BLaER1 treated with 17β-estradiol and CSF1 and Interleukin-3, amounts not matched to agents 10 nM and 100 nM (cell line): Measurements from ENCODE around the gene YIF1A.

ENCODE experiments used
- H3K27ac ChIP-seq, 11 experiments: shearing (Covaris generic); formaldehyde crosslinking; 2 replicates each; pipeline ENCODE4 v1.8.1; 2022
- H3K27me3 ChIP-seq, 11 experiments: shearing (Covaris generic); formaldehyde crosslinking; 2 replicates each; pipeline ENCODE4 v1.8.1; 2022
- H3K36me3 ChIP-seq, 11 experiments: shearing (Covaris generic); formaldehyde crosslinking; 2 replicates each; pipeline ENCODE4 v1.8.1; 2022
- H3K4me1 ChIP-seq, 10 experiments: shearing (Covaris generic); formaldehyde crosslinking; 2 replicates each; pipeline ENCODE4 v1.8.1; 2022
- H3K4me2 ChIP-seq, 11 experiments: shearing (Covaris generic); formaldehyde crosslinking; 2 replicates each; pipeline ENCODE4 v1.8.1; 2022
- H3K4me3 ChIP-seq, 10 experiments: shearing (Covaris generic); formaldehyde crosslinking; 2 replicates each; pipeline ENCODE4 v1.8.1; 2022
- H3K9ac ChIP-seq, 11 experiments: shearing (Covaris generic); formaldehyde crosslinking; 2 replicates each; pipeline ENCODE4 v1.8.1; 2022
- H3K9me3 ChIP-seq, 11 experiments: shearing (Covaris generic); formaldehyde crosslinking; replicated peaks in 1 of 11; 2 replicates each; pipeline ENCODE4 v1.8.1; 2022
- H4K20me1 ChIP-seq, 11 experiments: shearing (Covaris generic); formaldehyde crosslinking; 2 replicates each; pipeline ENCODE4 v1.8.1; 2022
- Cebpa-rat ChIP-seq, 11 experiments: shearing (Covaris generic); IDR thresholded peaks; 2 replicates each; pipeline ENCODE4 v1.8.1; 2022

YIF1A gene

GRCh38 chr11:66287889-66288670, 863 bp downstream of the YIF1A start:
- peak overlapping the region; percentile 87 to 100 (median 97) for H3K4me2 ChIP-seq
- TF ChIP-seq Cebpa-rat (IDR thresholded peaks at IDR 0.05): no peak
- H3K27ac ChIP-seq: peak overlapping the region; percentile 75 to 90 (median 83)
- peaks cover 0 to 78% (median 8%) of the 10 kb centered on the region in 11 experiments; a peak in 16 of 22 replicates for H4K20me1 ChIP-seq
- H3K4me3 ChIP-seq: peak overlapping the region; percentile 70 to 92 (median 86)
- H3K9ac ChIP-seq: peak overlapping the region; percentile 83 to 93 (median 89)
- H3K27me3 ChIP-seq: peaks cover 28 to 36% (median 32%) of the 10 kb centered on the region in 11 experiments
- H3K36me3 ChIP-seq: peaks cover 0 to 30% (median 14%) of the 10 kb centered on the region in 11 experiments; a peak in 14 of 22 replicates
- peaks cover 0 to 5% (median 0%) of the 10 kb centered on the region in 11 experiments; a peak in 1 of 22 replicates for H3K9me3 ChIP-seq
- H3K4me1 ChIP-seq: peaks cover 33 to 48% (median 38%) of the 10 kb centered on the region in 10 experiments

GRCh38 chr11:66287211-66287888, 1.6 kb downstream of the YIF1A start:
- Histone ChIP-seq H3K4me3 (peak overlapping the region; percentile 70 to 92 (median 86)), H3K27ac (peak overlapping the region in 3 of 11 experiments; percentile 78 to 85 (median 83); a peak in 6 of 22 replicates), H3K4me2 (peak overlapping the region; percentile 87 to 100 (median 97)), H3K27me3 (peaks cover 20 to 29% (median 25%) of the 10 kb centered on the region in 11 experiments), H3K36me3 (peaks cover 0 to 30% (median 14%) of the 10 kb centered on the region in 11 experiments; a peak in 14 of 22 replicates), H3K4me1 (peaks cover 39 to 54% (median 43%) of the 10 kb centered on the region in 10 experiments), H3K9ac (peak overlapping the region in 10 of 11 experiments; percentile 83 to 93 (median 89); a peak in 16 of 22 replicates), H3K9me3 (peaks cover 0 to 5% (median 0%) of the 10 kb centered on the region in 11 experiments; a peak in 1 of 22 replicates), H4K20me1 (peaks cover 0 to 77% (median 13%) of the 10 kb centered on the region in 11 experiments; a peak in 16 of 22 replicates)
- no peak for TF ChIP-seq Cebpa-rat (IDR thresholded peaks at IDR 0.05)

- H3K27ac ChIP-seq: no peak overlapping the region
- no peak for TF ChIP-seq Cebpa-rat (IDR thresholded peaks at IDR 0.05)
- H3K9ac ChIP-seq: peak overlapping the region in 2 of 11 experiments; percentile 2 to 28; a peak in 3 of 22 replicates
- no peak overlapping the region for H3K4me3 ChIP-seq
- H3K4me1 ChIP-seq: peaks cover 34 to 55% (median 46%) of the 10 kb centered on the region in 10 experiments
- H3K27me3 ChIP-seq: peaks cover 14 to 22% (median 18%) of the 10 kb centered on the region in 11 experiments
- peaks cover 4 to 75% (median 18%) of the 10 kb centered on the region in 11 experiments; a peak in 19 of 22 replicates for H4K20me1 ChIP-seq
- peaks cover 0 to 30% (median 14%) of the 10 kb centered on the region in 11 experiments; a peak in 14 of 22 replicates for H3K36me3 ChIP-seq
- peak overlapping the region in 7 of 11 experiments; percentile 87 to 100 (median 97); a peak in 10 of 22 replicates for H3K4me2 ChIP-seq
- peaks cover 0 to 5% (median 0%) of the 10 kb centered on the region in 11 experiments; a peak in 1 of 22 replicates for H3K9me3 ChIP-seq
Measured at GRCh38 chr11:66286699-66287098, 2.2 kb downstream of the YIF1A start.

GRCh38 chr11:66285250-66285947, 3.5 kb downstream of the YIF1A start:
- Histone ChIP-seq H3K4me1 (peaks cover 34 to 65% (median 56%) of the 10 kb centered on the region in 10 experiments), H3K36me3 (peaks cover 0 to 30% (median 14%) of the 10 kb centered on the region in 11 experiments; a peak in 14 of 22 replicates), H3K27ac (no peak overlapping the region), H3K4me3 (no peak overlapping the region), H3K9me3 (no peaks in the 10 kb centered on the region), H4K20me1 (peaks cover 5 to 81% (median 30%) of the 10 kb centered on the region in 11 experiments; a peak in 19 of 22 replicates), H3K4me2 (no peak overlapping the region), H3K9ac (peak overlapping the region in 3 of 11 experiments; percentile 5 to 42 (median 18); a peak in 3 of 22 replicates), H3K27me3 (peaks cover under 1 to 9% (median 5%) of the 10 kb centered on the region in 11 experiments; a peak in 21 of 22 replicates)
- no peak for TF ChIP-seq Cebpa-rat (IDR thresholded peaks at IDR 0.05)

GRCh38 chr11:66284526-66285078, 4.3 kb downstream of the YIF1A start:
- Histone ChIP-seq H4K20me1 (peaks cover 9 to 82% (median 38%) of the 10 kb centered on the region in 11 experiments; a peak in 20 of 22 replicates), H3K9ac (peak overlapping the region in 2 of 11 experiments; percentile 11 to 35; a peak in 2 of 22 replicates), H3K4me3 (no peak overlapping the region), H3K9me3 (no peaks in the 10 kb centered on the region), H3K4me1 (peaks cover 26 to 65% (median 55%) of the 10 kb centered on the region in 10 experiments), H3K27me3 (peaks cover 0 to 9% (median 4%) of the 10 kb centered on the region in 11 experiments; a peak in 12 of 22 replicates), H3K27ac (no peak overlapping the region), H3K4me2 (no peak overlapping the region), H3K36me3 (peaks cover 0 to 30% (median 14%) of the 10 kb centered on the region in 11 experiments; a peak in 14 of 22 replicates)
- no peak for TF ChIP-seq Cebpa-rat (IDR thresholded peaks at IDR 0.05)

- no peak overlapping the region for H3K27ac ChIP-seq
- H3K9me3 ChIP-seq: no peaks in the 10 kb centered on the region
- no peak for TF ChIP-seq Cebpa-rat (IDR thresholded peaks at IDR 0.05)
Measured at GRCh38 chr11:66283461-66284105, 5.4 kb downstream of the YIF1A start.

More at GRCh38 chr11:66283461-66284105, 5.4 kb downstream of the YIF1A start:
- Histone ChIP-seq H3K36me3 (peaks cover 0 to 30% (median 14%) of the 10 kb centered on the region in 11 experiments; a peak in 14 of 22 replicates), H3K9ac (peak overlapping the region in 4 of 11 experiments; percentile 26 to 62 (median 52); a peak in 4 of 22 replicates), H3K4me3 (no peak overlapping the region), H3K27me3 (peaks cover 0 to 19% (median 11%) of the 10 kb centered on the region in 11 experiments; a peak in 13 of 22 replicates), H3K4me2 (peak overlapping the region in 6 of 11 experiments; percentile 62 to 86 (median 73); a peak in 8 of 22 replicates), H4K20me1 (peaks cover 11 to 91% (median 46%) of the 10 kb centered on the region in 11 experiments; a peak in 20 of 22 replicates), H3K4me1 (peaks cover 24 to 72% (median 55%) of the 10 kb centered on the region in 10 experiments)
